HG03064 (cell line): ENCODE data around the gene IL17A.
A peak's percentile ranks its signal among the peaks of the same experiment; 100 is the strongest.

ENCODE experiments used
- ATAC-seq: cut with Tn5 transposase; IDR thresholded peaks from one replicate; pipeline ENCODE4 v1.9.1; 2021; ENCODE audit warnings: low read depth; ENCODE audit not compliant: unreplicated experiment

IL17A gene

DNA sequence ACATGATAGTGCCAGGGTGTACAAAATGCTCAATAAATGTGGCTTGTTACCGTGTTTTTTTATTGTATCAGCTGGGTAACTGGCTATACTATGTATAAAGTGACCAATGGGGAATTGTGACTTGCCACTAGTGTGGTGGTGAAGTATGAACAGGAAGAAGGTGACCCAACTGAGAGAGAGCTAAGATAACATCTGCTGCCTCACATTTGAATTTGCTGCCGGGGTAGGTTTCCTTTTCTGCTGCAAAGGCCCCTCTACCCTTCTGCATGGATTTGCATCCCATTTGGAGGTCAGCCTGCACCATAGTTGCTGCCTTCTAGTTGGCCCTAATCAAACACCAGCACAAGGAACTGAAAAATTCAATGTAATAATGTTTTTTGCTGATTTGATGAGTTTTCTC is 24.1 kb downstream of the IL17A start:
- peak; percentile 90 for ATAC-seq

DNA sequence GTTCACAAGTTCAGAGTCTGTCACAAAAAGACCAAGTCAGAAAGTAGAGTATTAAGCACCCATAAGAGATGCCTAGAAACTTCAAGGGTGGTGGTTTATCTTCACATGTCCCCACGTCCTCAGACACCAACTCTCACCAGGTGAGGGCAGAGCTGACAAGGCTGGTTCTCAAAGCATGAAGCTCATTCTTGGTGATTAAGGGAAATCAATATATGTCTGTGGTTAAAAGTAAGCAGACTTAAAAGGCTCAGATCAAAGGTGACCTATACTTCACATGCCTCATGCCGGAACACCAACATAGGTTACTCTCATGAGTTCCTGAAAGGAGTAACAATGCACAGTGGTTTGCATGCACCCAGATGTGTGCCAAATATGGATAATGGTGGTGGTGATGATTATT is 27.0 kb downstream of the IL17A start:
- no peak for ATAC-seq

DNA sequence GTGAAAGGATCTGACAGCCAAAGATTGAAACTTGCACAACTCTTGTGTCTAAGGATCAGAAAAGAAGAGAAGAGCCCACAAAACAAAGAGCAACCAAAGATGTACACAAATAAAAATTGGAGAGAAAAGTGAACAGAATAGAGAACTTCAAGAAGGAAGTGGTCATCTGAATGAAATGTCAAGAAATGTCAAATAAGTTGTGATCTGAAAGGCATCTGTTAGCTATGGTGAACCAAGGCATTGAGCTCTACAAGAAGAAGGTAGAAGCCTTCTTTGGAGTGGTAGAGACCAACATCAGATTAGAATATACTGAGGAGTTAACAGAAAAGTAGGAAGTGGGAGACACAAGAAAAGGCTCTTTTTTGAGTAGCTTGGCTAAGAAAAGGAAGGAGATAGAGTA is 29.6 kb downstream of the IL17A start:
- ATAC-seq: no peak

DNA sequence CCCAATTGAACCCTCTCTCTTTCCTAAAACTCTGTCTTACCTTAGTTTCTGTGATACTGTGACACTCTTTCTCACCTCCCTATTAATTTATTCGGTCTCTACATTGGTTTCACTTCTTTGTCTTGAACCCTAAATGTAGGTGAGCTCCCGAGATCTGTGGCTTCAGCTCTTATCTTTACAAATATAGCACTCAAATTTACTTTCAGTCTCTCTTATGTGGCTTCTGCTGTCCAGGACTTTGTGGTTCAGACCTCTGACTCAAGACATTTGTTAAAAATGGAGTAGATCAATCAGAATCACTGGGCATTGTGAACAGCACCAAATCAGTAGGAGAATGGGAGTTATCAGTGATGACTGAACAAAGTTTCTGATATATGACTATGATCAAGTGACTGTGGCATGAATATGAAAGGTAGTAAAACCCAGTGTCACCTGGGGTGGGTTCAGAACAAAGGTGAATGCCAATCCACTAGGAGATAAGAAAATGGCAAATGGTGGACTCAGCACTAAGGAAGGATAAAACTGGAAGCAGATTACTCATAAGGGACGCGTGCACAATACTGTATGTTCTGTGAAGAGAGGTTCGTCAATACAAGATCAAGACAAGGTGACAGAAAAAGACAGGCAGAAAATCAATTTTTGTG is 30.9 kb downstream of the IL17A start:
- no peak for ATAC-seq

DNA sequence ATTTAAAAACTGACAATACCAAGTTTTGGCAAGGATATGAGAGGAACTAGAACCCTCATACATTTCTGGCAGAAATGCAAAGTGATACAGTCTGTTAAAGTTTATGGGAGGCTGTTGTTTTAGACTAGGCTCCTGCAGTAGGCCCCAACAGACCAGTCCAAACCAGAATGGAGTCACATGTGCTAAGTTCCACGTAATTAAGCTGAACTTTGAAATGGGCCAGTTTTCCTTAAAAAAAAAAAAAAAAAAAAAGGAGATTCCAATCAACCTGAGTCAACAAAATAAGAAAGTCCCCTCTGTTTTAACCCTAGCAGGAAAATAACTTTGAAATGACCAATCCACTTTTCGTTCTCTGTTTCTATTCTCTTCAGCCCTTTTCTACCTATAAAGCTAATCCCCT is 31.6 kb downstream of the IL17A start:
- ATAC-seq: no peak

DNA sequence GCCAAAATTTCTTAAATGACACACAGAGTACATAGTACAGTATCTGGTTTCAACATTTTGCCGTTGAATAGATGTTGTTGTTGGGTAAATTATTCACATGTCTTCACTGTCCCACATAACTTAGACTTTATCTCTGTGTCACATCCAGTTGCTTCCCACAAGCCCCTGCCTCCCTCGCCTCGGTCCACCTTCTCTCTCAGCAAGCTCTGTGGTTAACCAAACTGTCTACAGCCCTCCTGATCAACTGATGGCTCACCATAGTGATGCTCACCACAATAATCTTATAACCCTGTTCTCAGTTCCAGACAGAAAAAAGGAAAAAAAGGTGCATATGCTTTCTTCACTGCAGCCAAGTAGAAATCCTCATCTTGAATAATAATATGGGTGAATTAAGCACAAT is 35.1 kb downstream of the IL17A start:
- peak; percentile 79 for ATAC-seq

DNA sequence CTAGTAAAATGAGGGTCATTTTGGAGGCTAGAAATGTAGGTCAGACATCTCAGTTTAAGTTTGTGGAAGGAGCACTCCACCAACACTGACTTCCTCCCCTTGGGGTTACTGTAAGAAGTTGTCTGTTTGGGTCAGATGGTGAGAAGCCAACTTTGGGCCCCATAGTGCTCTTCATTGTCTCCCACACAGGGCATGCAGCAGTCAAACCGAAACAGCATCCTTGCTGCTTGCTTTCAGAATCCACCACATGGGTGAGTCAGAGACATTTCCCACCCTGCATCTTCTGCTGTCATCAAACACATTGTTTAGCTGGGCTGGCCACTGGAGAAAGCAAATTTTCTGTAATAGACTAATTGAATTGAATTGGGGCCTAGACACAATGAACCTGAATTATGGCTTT is 41.3 kb downstream of the IL17A start:
- peak; percentile 100 for ATAC-seq

DNA sequence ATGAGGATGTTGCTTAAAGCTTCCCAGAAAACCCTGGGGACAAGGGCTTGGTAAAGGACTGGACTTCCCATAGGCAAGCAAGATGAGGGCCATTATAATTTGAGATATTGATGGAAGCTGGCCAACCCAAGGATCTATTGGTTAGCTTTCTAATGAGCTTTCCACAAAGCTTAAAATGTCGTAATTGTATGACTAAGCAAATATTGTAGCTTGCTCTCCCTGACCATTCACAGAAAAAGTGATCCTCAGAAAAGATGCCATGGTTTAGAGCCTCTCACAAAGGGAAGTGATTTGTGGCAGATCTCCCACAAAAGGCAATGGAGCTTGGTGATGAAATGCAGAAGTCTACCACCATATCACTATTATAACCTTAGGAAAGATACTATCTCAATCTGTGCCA is 44.5 kb downstream of the IL17A start:
- ATAC-seq: no peak

DNA sequence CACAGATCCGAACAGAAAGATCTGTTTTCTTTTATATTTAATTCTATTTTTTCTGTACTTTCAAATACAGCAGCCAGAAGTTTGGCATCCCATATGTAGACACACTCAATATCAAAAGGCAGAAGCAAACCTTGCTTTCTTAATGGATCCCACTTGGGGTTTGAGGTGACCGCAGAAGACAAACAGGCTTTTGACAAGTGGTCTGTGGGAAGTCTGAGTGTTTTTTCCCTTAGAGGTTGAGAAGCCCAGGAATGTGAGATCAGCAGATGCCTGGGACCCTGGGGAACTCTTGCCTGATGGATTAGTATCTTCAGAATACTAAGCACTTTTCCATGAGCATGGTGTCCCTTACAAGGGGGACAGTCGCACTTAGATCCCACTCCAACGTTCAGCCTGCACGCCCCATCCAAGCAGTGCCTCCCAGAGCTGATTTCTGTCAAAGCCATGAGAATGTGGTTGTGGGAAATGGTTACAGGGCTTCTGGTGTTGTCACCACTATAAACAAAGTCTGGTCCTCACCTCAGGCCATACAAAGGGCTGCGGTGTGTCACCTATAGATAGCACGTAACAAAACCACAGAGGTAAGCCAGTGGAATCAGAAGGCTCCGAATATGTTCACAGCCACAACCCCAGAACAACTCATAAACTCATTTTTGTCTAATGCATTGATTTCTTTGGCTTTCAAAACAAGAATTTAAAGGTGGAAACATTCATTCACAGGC is 45.4 kb downstream of the IL17A start:
- ATAC-seq: no peak

DNA sequence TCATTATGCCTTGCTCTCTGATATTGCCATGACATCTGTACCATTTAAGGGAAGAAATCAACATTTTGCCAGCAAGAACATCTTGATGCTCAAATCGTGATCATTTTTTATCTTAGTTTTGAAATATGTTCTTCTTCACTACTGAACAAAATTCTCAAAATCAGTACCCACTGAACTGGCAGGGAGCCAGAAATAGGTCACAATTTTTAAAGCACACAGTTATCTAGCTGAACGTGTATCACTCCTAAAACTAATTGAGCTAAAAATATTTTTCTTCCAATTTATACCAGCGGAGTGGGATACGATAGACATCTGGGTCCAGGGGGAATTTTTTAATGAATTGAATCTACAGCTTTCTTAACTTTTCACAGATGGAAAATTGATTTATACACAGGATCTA is 46.8 kb downstream of the IL17A start:
- ATAC-seq: no peak

DNA sequence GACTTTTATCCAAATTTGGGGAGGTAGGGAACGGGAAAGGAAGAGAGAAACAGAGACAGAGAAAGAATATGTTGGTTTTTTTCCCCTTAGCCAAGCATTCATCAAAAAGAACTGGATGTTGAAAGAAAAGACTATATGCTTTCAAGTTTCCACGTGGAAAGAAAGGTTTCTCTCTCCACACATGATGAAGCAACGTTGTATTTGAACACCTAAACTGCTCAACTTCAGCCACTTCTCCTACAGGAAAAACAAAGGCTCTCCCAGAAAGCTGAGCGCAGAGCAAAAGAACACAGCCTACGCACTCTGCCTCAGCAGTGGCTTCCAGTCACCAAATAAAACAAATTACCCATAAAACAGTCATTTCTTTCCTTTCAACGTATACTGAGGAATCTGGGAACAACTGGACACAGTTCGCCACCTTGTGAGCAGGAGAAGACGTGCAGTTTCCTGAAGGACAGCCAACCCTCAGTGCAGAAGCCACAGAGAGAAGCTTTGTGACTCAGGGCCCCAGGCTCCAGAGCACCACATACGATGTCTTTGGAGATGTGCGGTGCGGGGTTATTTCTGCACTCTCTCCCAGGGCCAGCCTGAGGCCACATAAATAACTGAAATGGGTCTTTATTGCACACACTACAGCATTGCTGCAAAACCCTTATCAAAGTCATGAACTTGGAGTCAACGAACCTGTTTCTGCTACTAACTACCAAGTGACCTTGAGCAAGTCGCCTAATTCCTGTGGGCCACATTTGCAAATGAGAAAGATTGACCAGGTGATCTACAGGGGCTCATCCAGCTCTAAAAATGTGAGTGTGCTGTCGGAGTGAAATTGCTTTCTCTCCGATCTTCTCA is 48.0 kb downstream of the IL17A start:
- ATAC-seq: no peak
